Measurements from ENCODE around the gene ACSM2B.
"Not testable (repeated sequence)": the region's sequence is repeated elsewhere in the genome, so short reads cannot be mapped to it uniquely, and the experiment has no call there.

Gene ACSM2B

GRCh38 chr16:20587645-20588074 lies 11.5 kb upstream of the ACSM2B start:
- H3K4me3 ChIP-seq (ENCODE audit: low read depth, low read length); CTCF ChIA-PET; POLR2A ChIA-PET; DNase-seq (ENCODE audit: low read depth, low spot score): not testable (repeated sequence)

GRCh38 chr16:20586716-20587115 lies 10.5 kb upstream of the ACSM2B start:
- DNase-seq (ENCODE audit: low read depth, low spot score); H3K4me3 ChIP-seq (ENCODE audit: low read depth, low read length); POLR2A ChIA-PET; CTCF ChIA-PET: not testable (repeated sequence)

- POLR2A ChIA-PET; CTCF ChIA-PET; H3K4me3 ChIP-seq (ENCODE audit: low read depth, low read length); DNase-seq (ENCODE audit: low read depth, low spot score): not testable (repeated sequence)
Measured at GRCh38 chr16:20586112-20586511, 9.9 kb upstream of the ACSM2B start.

- CTCF ChIA-PET; POLR2A ChIA-PET; DNase-seq (ENCODE audit: low read depth, low spot score); H3K4me3 ChIP-seq (ENCODE audit: low read depth, low read length): not testable (repeated sequence)
Measured at GRCh38 chr16:20580487-20581259, 4.5 kb upstream of the ACSM2B start.

GRCh38 chr16:20578091-20578490 lies 1.9 kb upstream of the ACSM2B start:
- DNase-seq (ENCODE audit: low read depth, low spot score); CTCF ChIA-PET; H3K4me3 ChIP-seq (ENCODE audit: low read depth, low read length); POLR2A ChIA-PET: not testable (repeated sequence)

- CTCF ChIA-PET; H3K4me3 ChIP-seq (ENCODE audit: low read depth, low read length); DNase-seq (ENCODE audit: low read depth, low spot score); POLR2A ChIA-PET: not testable (repeated sequence)
Measured at GRCh38 chr16:20569117-20569651, 7.0 kb downstream of the ACSM2B start.

- no peak for DNase-seq (ENCODE audit: low read depth, low spot score)
- H3K4me3 ChIP-seq (ENCODE audit: low read depth, low read length), result no peak overlapping the region
- ChIA-PET POLR2A (no interaction called here), CTCF (no interaction called here)
- TF ChIP-seq CTCF (IDR thresholded peaks at IDR 0.05; ENCODE audit: insufficient read depth, low read length, missing control alignments), result no peak
Measured at GRCh38 chr16:20568404-20568803, 7.8 kb downstream of the ACSM2B start.

- ChIA-PET CTCF (no interaction called here), POLR2A (no interaction called here)
- no peak for DNase-seq (ENCODE audit: low read depth, low spot score)
- H3K4me3 ChIP-seq (ENCODE audit: low read depth, low read length), result no peak overlapping the region
- no peak for TF ChIP-seq CTCF (IDR thresholded peaks at IDR 0.05; ENCODE audit: insufficient read depth, low read length, missing control alignments)
Measured at GRCh38 chr16:20566864-20567263, 9.3 kb downstream of the ACSM2B start.

GRCh38 chr16:20565334-20565733 lies 10.8 kb downstream of the ACSM2B start:
- H3K4me3 ChIP-seq (ENCODE audit: low read depth, low read length); DNase-seq (ENCODE audit: low read depth, low spot score); CTCF ChIA-PET; POLR2A ChIA-PET: not testable (repeated sequence)

GRCh38 chr16:20564218-20564617 lies 11.9 kb downstream of the ACSM2B start:
- DNase-seq (ENCODE audit: low read depth, low spot score); POLR2A ChIA-PET; H3K4me3 ChIP-seq (ENCODE audit: low read depth, low read length): not testable (repeated sequence)

GRCh38 chr16:20555628-20556027 lies 20.5 kb downstream of the ACSM2B start:
- CTCF ChIA-PET; H3K4me3 ChIP-seq (ENCODE audit: low read depth, low read length); DNase-seq (ENCODE audit: low read depth, low spot score); POLR2A ChIA-PET: not testable (repeated sequence)

More at GRCh38 chr16:20564218-20564617, 11.9 kb downstream of the ACSM2B start:
- CTCF ChIA-PET, result not testable (repeated sequence)

GRCh38 chr16:20554689-20555088 lies 21.5 kb downstream of the ACSM2B start:
- DNase-seq (ENCODE audit: low read depth, low spot score); H3K4me3 ChIP-seq (ENCODE audit: low read depth, low read length); POLR2A ChIA-PET; CTCF ChIA-PET: not testable (repeated sequence)

GRCh38 chr16:20553493-20553892 lies 22.7 kb downstream of the ACSM2B start:
- POLR2A ChIA-PET; H3K4me3 ChIP-seq (ENCODE audit: low read depth, low read length); CTCF ChIA-PET; DNase-seq (ENCODE audit: low read depth, low spot score): not testable (repeated sequence)

- POLR2A ChIA-PET; H3K4me3 ChIP-seq (ENCODE audit: low read depth, low read length); CTCF ChIA-PET; DNase-seq (ENCODE audit: low read depth, low spot score): not testable (repeated sequence)
Measured at GRCh38 chr16:20546951-20547350, 29.2 kb downstream of the ACSM2B start.

- CTCF ChIA-PET, result not testable (repeated sequence)
Measured at GRCh38 chr16:20546278-20546853, 29.8 kb downstream of the ACSM2B start.

More at GRCh38 chr16:20546278-20546853, 29.8 kb downstream of the ACSM2B start:
- POLR2A ChIA-PET; DNase-seq (ENCODE audit: low read depth, low spot score); H3K4me3 ChIP-seq (ENCODE audit: low read depth, low read length): not testable (repeated sequence)

Data from AG04449 (cell line).